Thyroid gland (tissue), 4 donors: ENCODE results near the gene ALDH1L1.

Experiments used
- CTCF ChIP-seq, 6 experiments: fragments of 200-600 bp in 3 of 6; fragments of 450-650 bp in 3 of 6; sonication (generic) in 3 of 6; IDR thresholded peaks; one replicate each; pipeline ENCODE4 v1.5.1; 2016 to 2019; ENCODE audit warnings: antibody characterized with exemption in 6 of 6, mild to moderate bottlenecking in 2 of 6, inconsistent platforms in 1 of 6, moderate library complexity in 1 of 6
- POLR2A ChIP-seq, 2 donors: fragments of 450-650 bp; IDR thresholded peaks; one replicate each; pipeline ENCODE4 v1.6.1; 2017; ENCODE audit warnings: antibody characterized with exemption in 2 of 2, mild to moderate bottlenecking in 2 of 2, moderate library complexity in 1 of 2

GRCh38 chr3:126200534-126200933 lies 20.1 kb upstream of the ALDH1L1 start:
- no peak for TF ChIP-seq CTCF (IDR thresholded peaks at IDR 0.05)
- no peak for TF ChIP-seq POLR2A (IDR thresholded peaks at IDR 0.05)
